Measurements from ENCODE around the gene PI4K2A. TPM values are rescaled to one million over a fixed set of nuclear protein-coding genes. Genes with fewer than 3 reads are reported as not detected.

PI4K2A gene
- total and polyA plus RNA-seq, 2 of the 13 experiments (the other 11 are each of a cell fraction or from before 2014, with no cell fraction given) = 10.9 to 14.3 TPM

GRCh38 chr10:97651773-97652172, 11.3 kb downstream of the PI4K2A start:
- ATAC-seq (no peak), DNase-seq (ENCODE audit: low spot score) (no peak), FAIRE-seq (no peak)
- H3K4me2 ChIP-seq (ENCODE audit: low read depth, low read length) = no peak overlapping the region
- CTCF ChIA-PET (ENCODE audit: low intra/inter-chr PET ratio, low total read pairs) = no interaction called here
- TF ChIP-seq NFE2 (CRISPR knock-in tag; IDR thresholded peaks at IDR 0.05) (no peak), GABPB1 (CRISPR knock-in tag; IDR thresholded peaks at IDR 0.05) (no peak), MAFK (conservative IDR thresholded peaks at IDR 0.05 in 1 of 2, IDR thresholded peaks at IDR 0.05 in 1 of 2; ENCODE audit: low read length in 2 of 2) (0 out of 4 replicates have a peak, but pooled peaks of 1 of the 2 experiments have one; percentile 14)
- H3K9me3 ChIP-seq (ENCODE audit: low read length) = no peaks in the 10 kb centered on the region
- no peak overlapping the region for H2AFZ ChIP-seq (ENCODE audit: low read length)
- no peaks in the 10 kb centered on the region for H4K20me1 ChIP-seq (ENCODE audit: insufficient read depth, low read length)
- H3K27me3 ChIP-seq (ENCODE audit: control insufficient read depth in 1 of 2, insufficient read depth in 2 of 2, low read length in 2 of 2) = no peaks in the 10 kb centered on the region
- peaks cover 16% of the 10 kb centered on the region; the same call in 1 of the 2 replicates for H3K4me1 ChIP-seq (ENCODE audit: insufficient read depth, low read length)
- in situ Hi-C loops (cut with HindIII; ENCODE audit: extremely low pct_ligation_motif_present, low pct_unique_long_range_greater_than_20kb) (no loop called here), intact Hi-C loops (cut with micrococcal nuclease; ENCODE audit: unreplicated experiment) (no loop called here)
- H3K4me3 ChIP-seq (replicated peaks in 1 of 3; ENCODE audit: insufficient read depth in 1 of 3, low read depth in 2 of 3, low read length in 3 of 3) = no peak overlapping the region
- no peak overlapping the region for H3K27ac ChIP-seq (ENCODE audit: extremely low read length, insufficient read depth, low read length)
- no peak overlapping the region for H3K9ac ChIP-seq (ENCODE audit: insufficient read depth, low read depth, low read length)
- WGBS (ENCODE audit: low lambda C conversion rate) = 94% methylated on average over 3 of the region's 3 CpGs
- H3K36me3 ChIP-seq (replicated peaks in 1 of 2; ENCODE audit: control insufficient read depth in 1 of 2, insufficient read depth in 2 of 2, low read length in 2 of 2) = peaks cover 17 to 47% of the 10 kb centered on the region in 2 experiments
- peaks cover 5% of the 10 kb centered on the region for H3K79me2 ChIP-seq (ENCODE audit: insufficient read depth, low read length)
- POLR2A ChIA-PET = no interaction called here
- BruUV-seq (replicated peaks) = no TSS peak

- H3K9me3 ChIP-seq (ENCODE audit: low read length) = no peaks in the 10 kb centered on the region
- no peak overlapping the region for H3K9ac ChIP-seq (ENCODE audit: insufficient read depth, low read depth, low read length)
- H3K4me1 ChIP-seq (ENCODE audit: insufficient read depth, low read length) = no peaks in the 10 kb centered on the region
- H4K20me1 ChIP-seq (ENCODE audit: insufficient read depth, low read length) = no peaks in the 10 kb centered on the region
- H3K27me3 ChIP-seq (ENCODE audit: control insufficient read depth in 1 of 2, insufficient read depth in 2 of 2, low read length in 2 of 2) = no peaks in the 10 kb centered on the region
- no peak overlapping the region for H2AFZ ChIP-seq (ENCODE audit: low read length)
- no peak for DNase-seq (ENCODE audit: low spot score)
- POLR2A ChIA-PET = no interaction called here
- no peak overlapping the region for H3K27ac ChIP-seq (ENCODE audit: extremely low read length, insufficient read depth, low read length)
- in situ Hi-C loops (cut with HindIII; ENCODE audit: extremely low pct_ligation_motif_present, low pct_unique_long_range_greater_than_20kb) (no loop called here), intact Hi-C loops (cut with micrococcal nuclease; ENCODE audit: unreplicated experiment) (no loop called here)
- H3K4me3 ChIP-seq (replicated peaks in 1 of 3; ENCODE audit: insufficient read depth in 1 of 3, low read depth in 2 of 3, low read length in 3 of 3) = no peak overlapping the region
- no peaks in the 10 kb centered on the region for H3K79me2 ChIP-seq (ENCODE audit: insufficient read depth, low read length)
- ATAC-seq = no peak
- no TSS peak for BruUV-seq (replicated peaks)
- no peak overlapping the region for H3K4me2 ChIP-seq (ENCODE audit: low read depth, low read length)
- H3K36me3 ChIP-seq (replicated peaks in 1 of 2; ENCODE audit: control insufficient read depth in 1 of 2, insufficient read depth in 2 of 2, low read length in 2 of 2) = peaks cover 8 to 52% of the 10 kb centered on the region in 2 experiments
- FAIRE-seq = no peak
- WGBS (ENCODE audit: low lambda C conversion rate) = 100% methylated on average over 5 of the region's 5 CpGs
- CTCF ChIA-PET (ENCODE audit: low intra/inter-chr PET ratio, low total read pairs) = no interaction called here
- TF ChIP-seq BATF2 (CRISPR knock-in tag; IDR thresholded peaks at IDR 0.05) = no peak
- no peak for TF ChIP-seq REXO4 (CRISPR knock-in tag; IDR thresholded peaks at IDR 0.05; ENCODE audit: borderline replicate concordance)
- no peak for TF ChIP-seq PTBP1 (IDR thresholded peaks at IDR 0.05; ENCODE audit: low read depth, low read length, poor library complexity, severe bottlenecking)
- no peak for TF ChIP-seq MAZ (IDR thresholded peaks at IDR 0.05; ENCODE audit: borderline replicate concordance, low read depth, low read length)
- no peak for TF ChIP-seq MAZ (CRISPR knock-in tag; IDR thresholded peaks at IDR 0.05; ENCODE audit: low read depth)
- TF ChIP-seq POGK (CRISPR knock-in tag; conservative IDR thresholded peaks at IDR 0.05) = no peak
- no peak for TF ChIP-seq CENPBD1 (CRISPR knock-in tag; IDR thresholded peaks at IDR 0.05; ENCODE audit: borderline replicate concordance, low read depth)
- TF ChIP-seq ETV6 (CRISPR knock-in tag; conservative IDR thresholded peaks at IDR 0.05) = no peak
- no peak for TF ChIP-seq ZBTB39 (CRISPR knock-in tag; IDR thresholded peaks at IDR 0.05)
Measured at GRCh38 chr10:97656777-97657176, 16.3 kb downstream of the PI4K2A start.
